CD4-positive, alpha-beta T cell treated with Interleukin-6 for 4 hours (primary cell): Measurements from ENCODE around the gene PPP2R3C.
"Not testable (repeated sequence)": the region's sequence is repeated elsewhere in the genome, so short reads cannot be mapped to it uniquely, and the experiment has no call there.

ENCODE experiments used
- DNase-seq: peaks from one replicate; pipeline ENCODE4 v3.0.0-alpha.2; 2020; ENCODE audit warnings: mixed read lengths

Gene PPP2R3C

GRCh38 chr14:35121887-35122695 lies at the start of gene PPP2R3C, which contains the start of gene PRORP:
Gene PPP2R3C (minus strand): TSS chr14:35121990. CDS start chr14:35121959, 31 bp downstream.
Gene PRORP (plus strand): TSS chr14:35122552. CDS start chr14:35123246, 694 bp downstream.
- DNase-seq: peak; percentile 92

GRCh38 chr14:35167496-35167895 lies 45.7 kb upstream of the PPP2R3C start:
- DNase-seq: no peak

GRCh38 chr14:35164849-35165248 lies 43.1 kb upstream of the PPP2R3C start:
- DNase-seq: no peak

GRCh38 chr14:35163384-35163783 lies 41.6 kb upstream of the PPP2R3C start:
- DNase-seq: no peak

GRCh38 chr14:35161231-35161630 lies 39.4 kb upstream of the PPP2R3C start:
- DNase-seq: no peak

GRCh38 chr14:35159742-35160409 lies 38.1 kb upstream of the PPP2R3C start:
- no peak for DNase-seq

GRCh38 chr14:35158951-35159653 lies 37.3 kb upstream of the PPP2R3C start:
- no peak for DNase-seq

GRCh38 chr14:35158491-35158890 lies 36.7 kb upstream of the PPP2R3C start:
- no peak for DNase-seq

GRCh38 chr14:35155962-35156361 lies 34.2 kb upstream of the PPP2R3C start:
- DNase-seq: no peak

GRCh38 chr14:35154016-35154415 lies 32.2 kb upstream of the PPP2R3C start:
- no peak for DNase-seq

- not testable (repeated sequence) for DNase-seq
These were observed 30.7 kb upstream of the PPP2R3C start for GRCh38 chr14:35152531-35152930.

GRCh38 chr14:35149239-35149638 lies 27.4 kb upstream of the PPP2R3C start:
- DNase-seq: no peak

- no peak for DNase-seq
These were observed 25.9 kb upstream of the PPP2R3C start for GRCh38 chr14:35147711-35148110.

GRCh38 chr14:35147186-35147585 lies 25.4 kb upstream of the PPP2R3C start:
- no peak for DNase-seq

- DNase-seq: no peak
These were observed 24.9 kb upstream of the PPP2R3C start for GRCh38 chr14:35146711-35147149.

GRCh38 chr14:35144029-35144428 lies 22.2 kb upstream of the PPP2R3C start:
- no peak for DNase-seq

GRCh38 chr14:35140718-35141581 lies 19.2 kb upstream of the PPP2R3C start:
- DNase-seq: no peak

GRCh38 chr14:35138585-35138984 lies 16.8 kb upstream of the PPP2R3C start:
- no peak for DNase-seq

- DNase-seq: no peak
These were observed 12.7 kb upstream of the PPP2R3C start for GRCh38 chr14:35134329-35135123.

- no peak for DNase-seq
These were observed 11.9 kb upstream of the PPP2R3C start for GRCh38 chr14:35133542-35134328.

GRCh38 chr14:35124127-35124526 lies 2.3 kb upstream of the PPP2R3C start:
- no peak for DNase-seq
